ENCODE measurements around the gene KRTAP19-8. TPM values are rescaled to one million over a fixed set of nuclear protein-coding genes. Genes with fewer than 3 reads are reported as not detected.
A peak's percentile ranks its signal among the peaks of the same experiment; 100 is the strongest.

Gene KRTAP19-8
- total and polyA plus RNA-seq, 10 of the 15 experiments (the other 5 are each of a cell fraction or from before 2014, with no cell fraction given): not detected

DNA sequence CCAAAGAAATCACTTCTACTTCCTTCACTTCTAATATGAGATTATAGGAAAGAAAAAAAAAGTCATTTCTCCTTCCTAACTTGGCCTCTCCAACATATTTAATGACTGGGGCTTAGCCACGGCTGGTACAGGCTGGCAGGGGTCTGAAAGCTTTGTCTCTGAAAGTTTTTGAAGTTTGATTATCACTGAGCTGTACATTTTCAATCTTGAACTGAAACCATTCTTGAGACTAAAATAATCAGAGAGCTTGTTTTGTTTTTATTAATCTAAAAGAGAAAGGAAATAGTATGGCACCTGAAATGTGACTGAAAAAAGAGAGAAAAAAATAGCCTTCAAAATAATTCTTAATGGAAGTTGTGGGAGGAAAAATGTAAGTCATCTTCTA lies 3.8 kb upstream of the KRTAP19-8 start:
- in situ Hi-C loops (cut with MboI) (no loop called here), intact Hi-C loops (cut with micrococcal nuclease; ENCODE audit: unreplicated experiment) (no loop called here)
- TF ChIP-seq FOS (IDR thresholded peaks at IDR 0.05; ENCODE audit: borderline replicate concordance, extremely low read depth, insufficient read length): no peak
- no peak for TF ChIP-seq LARP7 (IDR thresholded peaks at IDR 0.05)
- TF ChIP-seq ATF2 (IDR thresholded peaks at IDR 0.05; ENCODE audit: low read length): no peak
- no peak for TF ChIP-seq EZH2 (IDR thresholded peaks at IDR 0.05; ENCODE audit: borderline replicate concordance, control insufficient read depth, low read depth, low read length)
- TF ChIP-seq TCF7 (IDR thresholded peaks at IDR 0.05; ENCODE audit: borderline replicate concordance): no peak
- TF ChIP-seq, protein P1, sequence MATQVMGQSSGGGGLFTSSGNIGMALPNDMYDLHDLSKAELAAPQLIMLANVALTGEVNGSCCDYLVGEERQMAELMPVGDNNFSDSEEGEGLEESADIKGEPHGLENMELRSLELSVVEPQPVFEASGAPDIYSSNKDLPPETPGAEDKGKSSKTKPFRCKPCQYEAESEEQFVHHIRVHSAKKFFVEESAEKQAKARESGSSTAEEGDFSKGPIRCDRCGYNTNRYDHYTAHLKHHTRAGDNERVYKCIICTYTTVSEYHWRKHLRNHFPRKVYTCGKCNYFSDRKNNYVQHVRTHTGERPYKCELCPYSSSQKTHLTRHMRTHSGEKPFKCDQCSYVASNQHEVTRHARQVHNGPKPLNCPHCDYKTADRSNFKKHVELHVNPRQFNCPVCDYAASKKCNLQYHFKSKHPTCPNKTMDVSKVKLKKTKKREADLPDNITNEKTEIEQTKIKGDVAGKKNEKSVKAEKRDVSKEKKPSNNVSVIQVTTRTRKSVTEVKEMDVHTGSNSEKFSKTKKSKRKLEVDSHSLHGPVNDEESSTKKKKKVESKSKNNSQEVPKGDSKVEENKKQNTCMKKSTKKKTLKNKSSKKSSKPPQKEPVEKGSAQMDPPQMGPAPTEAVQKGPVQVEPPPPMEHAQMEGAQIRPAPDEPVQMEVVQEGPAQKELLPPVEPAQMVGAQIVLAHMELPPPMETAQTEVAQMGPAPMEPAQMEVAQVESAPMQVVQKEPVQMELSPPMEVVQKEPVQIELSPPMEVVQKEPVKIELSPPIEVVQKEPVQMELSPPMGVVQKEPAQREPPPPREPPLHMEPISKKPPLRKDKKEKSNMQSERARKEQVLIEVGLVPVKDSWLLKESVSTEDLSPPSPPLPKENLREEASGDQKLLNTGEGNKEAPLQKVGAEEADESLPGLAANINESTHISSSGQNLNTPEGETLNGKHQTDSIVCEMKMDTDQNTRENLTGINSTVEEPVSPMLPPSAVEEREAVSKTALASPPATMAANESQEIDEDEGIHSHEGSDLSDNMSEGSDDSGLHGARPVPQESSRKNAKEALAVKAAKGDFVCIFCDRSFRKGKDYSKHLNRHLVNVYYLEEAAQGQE (IDR thresholded peaks at IDR 0.05; ENCODE audit: low read depth, low read length): no peak
- TF ChIP-seq, protein P2, sequence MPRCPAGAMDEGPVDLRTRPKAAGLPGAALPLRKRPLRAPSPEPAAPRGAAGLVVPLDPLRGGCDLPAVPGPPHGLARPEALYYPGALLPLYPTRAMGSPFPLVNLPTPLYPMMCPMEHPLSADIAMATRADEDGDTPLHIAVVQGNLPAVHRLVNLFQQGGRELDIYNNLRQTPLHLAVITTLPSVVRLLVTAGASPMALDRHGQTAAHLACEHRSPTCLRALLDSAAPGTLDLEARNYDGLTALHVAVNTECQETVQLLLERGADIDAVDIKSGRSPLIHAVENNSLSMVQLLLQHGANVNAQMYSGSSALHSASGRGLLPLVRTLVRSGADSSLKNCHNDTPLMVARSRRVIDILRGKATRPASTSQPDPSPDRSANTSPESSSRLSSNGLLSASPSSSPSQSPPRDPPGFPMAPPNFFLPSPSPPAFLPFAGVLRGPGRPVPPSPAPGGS (IDR thresholded peaks at IDR 0.05; ENCODE audit: borderline replicate concordance, insufficient read depth, low read depth, low read length, poor library complexity, severe bottlenecking): no peak
- no peak for TF ChIP-seq NR2C2 (IDR thresholded peaks at IDR 0.05; ENCODE audit: borderline replicate concordance, control insufficient read depth, insufficient read length, low read depth)
- TF ChIP-seq GABPA (IDR thresholded peaks at IDR 0.05; ENCODE audit: low read depth): no peak
- no peak for TF ChIP-seq EP300 (IDR thresholded peaks at IDR 0.05; ENCODE audit: borderline replicate concordance in 1 of 2, control insufficient read depth in 1 of 2, low read depth in 2 of 2, low read length in 2 of 2)
- no peak for TF ChIP-seq ZZZ3 (IDR thresholded peaks at IDR 0.05; ENCODE audit: control insufficient read depth, insufficient read length, low read depth)
- TF ChIP-seq POLR2AphosphoS5 (IDR thresholded peaks at IDR 0.05; ENCODE audit: low read length): no peak
- no peak for TF ChIP-seq ESRRA (IDR thresholded peaks at IDR 0.05; ENCODE audit: low read length)
- no peak for TF ChIP-seq ZNF24 (IDR thresholded peaks at IDR 0.05)
- no peak for TF ChIP-seq CHD1 (IDR thresholded peaks at IDR 0.05; ENCODE audit: low read depth, low read length)
- Histone ChIP-seq H2AFZ (ENCODE audit: control insufficient read depth, low read depth, low read length) (no peak overlapping the region; the same call in 1 of the 2 replicates), H3K27me3 (replicated peaks in 1 of 2; ENCODE audit: control insufficient read depth in 2 of 2, insufficient read depth in 2 of 2, low read length in 1 of 2) (no peaks in the 10 kb centered on the region), H3K36me3 (ENCODE audit: control insufficient read depth in 2 of 2, insufficient read depth in 2 of 2, low read length in 1 of 2) (no peaks in the 10 kb centered on the region), H3K27ac (ENCODE audit: control insufficient read depth, insufficient read depth) (peak overlapping the region; percentile 24; the same call in 1 of the 2 replicates), H3K9me3 (replicated peaks; ENCODE audit: control insufficient read depth, insufficient read depth, low read length) (peaks cover 3% of the 10 kb centered on the region; the same call in 2 of the 3 replicates), H3K4me2 (ENCODE audit: control insufficient read depth, insufficient read depth) (peak overlapping the region; percentile 44; the same call in 1 of the 2 replicates), H3K79me2 (ENCODE audit: control insufficient read depth, insufficient read depth, low read length) (no peaks in the 10 kb centered on the region), H3K4me1 (ENCODE audit: control insufficient read depth, insufficient read depth, low read length) (peaks cover 9% of the 10 kb centered on the region), H4K20me1 (ENCODE audit: control insufficient read depth, insufficient read depth) (no peaks in the 10 kb centered on the region), H3K4me3 (no peak overlapping the region), H3K9ac (ENCODE audit: control insufficient read depth, insufficient read depth, low read length) (peak overlapping the region; percentile 16; the same call in 1 of the 2 replicates)
- POLR2A ChIA-PET: no interaction called here
- FAIRE-seq (no peak), DNase-seq (ENCODE audit: low read depth, low spot score) (no peak), ATAC-seq (peak; percentile 44; the same call in 2 of the 3 replicates)
- SMC1A ChIA-PET (ENCODE audit: uncharacterized antibody, unreplicated experiment): interaction anchor here (0.6 to 1.6 kb wide), 2 partner anchors 12 to 1482 kb away, joined by 3 to 5 read pairs; no protein-coding TSS in a partner anchor
- RAD21 ChIA-PET (ENCODE audit: unreplicated experiment): no interaction called here
- CTCF ChIA-PET: interaction anchor here (0.5 to 1.5 kb wide), 3 partner anchors 24 to 171 kb away, joined by 3 read pairs; no protein-coding TSS in a partner anchor
- 6% methylated on average over 1 of the region's 1 CpG for WGBS (ENCODE audit: insufficient coverage, insufficient replicate concordance, low lambda C conversion rate, missing lambda C conversion rate)
- BruUV-seq (replicated peaks): no TSS peak
